HEK293 (cell line): ENCODE data around the gene CCNYL1.

Source experiments
- REPIN1 ChIP-seq: fragments of 450-650 bp; formaldehyde crosslinking; IDR thresholded peaks from 2 replicates; pipeline ENCODE4 v1.5.1; 2017; ENCODE audit warnings: missing biosample characterization, missing genetic modification characterization, low read depth
- SP3 ChIP-seq: fragments of 450-650 bp; formaldehyde crosslinking; IDR thresholded peaks from 2 replicates; pipeline ENCODE4 v1.5.1; 2016; ENCODE audit warnings: missing biosample characterization, missing genetic modification characterization
- WT1 ChIP-seq: fragments of 450-650 bp; formaldehyde crosslinking; IDR thresholded peaks from 2 replicates; pipeline ENCODE4 v1.5.1; 2016; ENCODE audit warnings: missing biosample characterization, missing genetic modification characterization
- ZBTB17 ChIP-seq: fragments of 450-650 bp; formaldehyde crosslinking; IDR thresholded peaks from 2 replicates; pipeline ENCODE4 v1.5.1; 2016; ENCODE audit warnings: missing biosample characterization, missing genetic modification characterization
- ZBTB8A ChIP-seq: fragments of 450-650 bp; formaldehyde crosslinking; IDR thresholded peaks from 2 replicates; pipeline ENCODE4 v1.5.1; 2016; ENCODE audit warnings: missing biosample characterization, missing genetic modification characterization
- ZNF214 ChIP-seq: fragments of 450-650 bp; formaldehyde crosslinking; IDR thresholded peaks from 2 replicates; pipeline ENCODE4 v1.5.1; 2017; ENCODE audit warnings: missing biosample characterization, mild to moderate bottlenecking, missing genetic modification characterization, borderline replicate concordance
- ZNF24 ChIP-seq: fragments of 450-650 bp; formaldehyde crosslinking; IDR thresholded peaks from 2 replicates; pipeline ENCODE4 v1.5.1; 2016; ENCODE audit warnings: missing biosample characterization, missing genetic modification characterization
- ZNF266 ChIP-seq: fragments of 450-650 bp; formaldehyde crosslinking; IDR thresholded peaks from 2 replicates; pipeline ENCODE4 v1.5.1; 2016; ENCODE audit warnings: missing biosample characterization, missing genetic modification characterization, low read depth
- ZNF274 ChIP-seq, 2 experiments: fragments of 200-500 bp in 1 of 2; fragments of 450-650 bp in 1 of 2; sonication (Bioruptor generic) in 1 of 2; formaldehyde crosslinking in 1 of 2; IDR thresholded peaks; 2 replicates each; pipeline versions ENCODE4 v1.5.1 to v1.6.1; 2014 to 2016; ENCODE audit warnings: borderline replicate concordance in 1 of 2, inconsistent platforms in 1 of 2, low read length in 1 of 2, missing biosample characterization in 1 of 2, missing genetic modification characterization in 1 of 2
- ZNF404 ChIP-seq: fragments of 450-650 bp; formaldehyde crosslinking; IDR thresholded peaks from 2 replicates; pipeline ENCODE4 v1.5.1; 2017; ENCODE audit warnings: missing biosample characterization, missing genetic modification characterization
- ZNF416 ChIP-seq: fragments of 450-650 bp; formaldehyde crosslinking; IDR thresholded peaks from 2 replicates; pipeline ENCODE4 v1.5.1; 2016; ENCODE audit warnings: missing biosample characterization, missing genetic modification characterization
- ZNF670 ChIP-seq: fragments of 450-650 bp; formaldehyde crosslinking; IDR thresholded peaks from 2 replicates; pipeline ENCODE4 v1.5.1; 2016; ENCODE audit warnings: missing biosample characterization, missing genetic modification characterization, low read depth
- ZNF677 ChIP-seq: fragments of 450-650 bp; IDR thresholded peaks from 2 replicates; pipeline ENCODE4 v1.5.0; 2018; ENCODE audit warnings: missing biosample characterization, mild to moderate bottlenecking, missing genetic modification characterization, moderate library complexity
- ZNF707 ChIP-seq: fragments of 450-650 bp; formaldehyde crosslinking; IDR thresholded peaks from 2 replicates; pipeline ENCODE4 v1.5.1; 2016; ENCODE audit warnings: missing biosample characterization, missing genetic modification characterization
- ZNF76 ChIP-seq: fragments of 450-650 bp; formaldehyde crosslinking; IDR thresholded peaks from 2 replicates; pipeline ENCODE4; 2016; ENCODE audit warnings: low read depth, missing biosample characterization, missing genetic modification characterization, borderline replicate concordance
- ZSCAN30 ChIP-seq: fragments of 450-650 bp; IDR thresholded peaks from 2 replicates; pipeline ENCODE4 v1.5.1; 2018; ENCODE audit warnings: missing biosample characterization, mild to moderate bottlenecking, missing genetic modification characterization, moderate library complexity
- TF ChIP-seq, protein P1 (sequence below): fragments of 450-650 bp; formaldehyde crosslinking; IDR thresholded peaks from 2 replicates; pipeline ENCODE4 v1.5.1; 2016; ENCODE audit warnings: missing biosample characterization, missing genetic modification characterization
- TF ChIP-seq, protein P2 (sequence below): fragments of 450-650 bp; formaldehyde crosslinking; IDR thresholded peaks from 2 replicates; pipeline ENCODE4 v1.5.1; 2016; ENCODE audit warnings: missing biosample characterization, missing genetic modification characterization
- TF ChIP-seq, protein P3 (sequence below): fragments of 450-650 bp; formaldehyde crosslinking; conservative IDR thresholded peaks from 2 replicates; pipeline ENCODE4 v1.5.1; 2016; ENCODE audit warnings: low read depth, missing biosample characterization, missing genetic modification characterization
- TF ChIP-seq, protein P4 (sequence below): fragments of 450-650 bp; formaldehyde crosslinking; optimal IDR thresholded peaks from 2 replicates; pipeline ENCODE3; 2016; ENCODE audit warnings: missing biosample characterization, mild to moderate bottlenecking, missing genetic modification characterization
- TF ChIP-seq, protein P5 (sequence below): fragments of 450-650 bp; formaldehyde crosslinking; IDR thresholded peaks from 2 replicates; pipeline ENCODE4 v1.5.1; 2017; ENCODE audit warnings: missing biosample characterization, missing genetic modification characterization
- TF ChIP-seq, protein P6 (sequence below): fragments of 450-650 bp; formaldehyde crosslinking; IDR thresholded peaks from 2 replicates; pipeline ENCODE4 v1.5.1; 2016; ENCODE audit warnings: missing biosample characterization, missing genetic modification characterization, low read depth

The CCNYL1 gene

DNA sequence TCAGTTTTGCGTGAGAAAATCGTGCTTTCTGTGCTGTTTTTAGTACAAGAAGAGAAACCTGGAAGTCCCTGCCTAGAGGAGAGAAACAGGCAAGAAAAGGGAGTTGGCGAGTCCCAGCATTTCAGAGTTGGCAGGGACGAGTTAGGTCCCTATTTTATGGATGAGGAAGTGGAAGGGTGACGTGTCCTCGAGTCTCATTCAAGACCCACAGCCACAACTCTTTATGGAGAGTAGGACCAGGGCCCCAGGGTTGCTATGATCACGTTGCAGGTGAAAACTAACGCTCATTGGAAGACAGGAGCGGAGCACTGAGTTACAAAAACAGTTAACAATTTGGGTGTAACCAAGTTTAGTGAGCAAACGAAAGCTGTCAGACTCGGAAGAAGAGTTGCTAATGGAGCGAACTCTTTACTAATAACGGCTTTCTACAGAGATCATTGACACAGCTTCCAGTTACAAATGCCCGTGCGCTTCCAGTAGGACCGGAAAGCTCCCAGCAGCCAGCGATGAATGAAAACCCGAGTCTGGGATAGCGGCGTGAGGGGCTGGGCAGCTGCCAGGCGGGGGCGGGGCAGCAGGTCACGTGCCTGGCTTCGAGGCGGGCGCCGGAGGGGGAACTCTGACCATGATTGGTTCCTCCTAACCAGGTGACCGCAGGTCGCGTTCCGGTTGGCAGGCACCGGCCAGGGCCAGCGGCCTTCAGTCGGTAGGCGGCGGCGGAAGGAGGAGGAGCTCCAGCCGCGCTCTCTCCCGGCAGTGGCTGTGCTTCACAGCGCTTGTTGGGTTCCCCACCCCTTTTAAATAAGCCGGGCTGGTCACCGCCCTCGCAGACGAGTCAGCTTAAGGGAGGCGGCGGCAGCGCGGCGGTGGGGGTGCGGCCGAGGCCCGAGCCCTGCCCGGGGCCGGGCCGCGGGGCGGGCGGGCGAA is at the start of gene CCNYL1 (continued):
- TF ChIP-seq, protein P1, sequence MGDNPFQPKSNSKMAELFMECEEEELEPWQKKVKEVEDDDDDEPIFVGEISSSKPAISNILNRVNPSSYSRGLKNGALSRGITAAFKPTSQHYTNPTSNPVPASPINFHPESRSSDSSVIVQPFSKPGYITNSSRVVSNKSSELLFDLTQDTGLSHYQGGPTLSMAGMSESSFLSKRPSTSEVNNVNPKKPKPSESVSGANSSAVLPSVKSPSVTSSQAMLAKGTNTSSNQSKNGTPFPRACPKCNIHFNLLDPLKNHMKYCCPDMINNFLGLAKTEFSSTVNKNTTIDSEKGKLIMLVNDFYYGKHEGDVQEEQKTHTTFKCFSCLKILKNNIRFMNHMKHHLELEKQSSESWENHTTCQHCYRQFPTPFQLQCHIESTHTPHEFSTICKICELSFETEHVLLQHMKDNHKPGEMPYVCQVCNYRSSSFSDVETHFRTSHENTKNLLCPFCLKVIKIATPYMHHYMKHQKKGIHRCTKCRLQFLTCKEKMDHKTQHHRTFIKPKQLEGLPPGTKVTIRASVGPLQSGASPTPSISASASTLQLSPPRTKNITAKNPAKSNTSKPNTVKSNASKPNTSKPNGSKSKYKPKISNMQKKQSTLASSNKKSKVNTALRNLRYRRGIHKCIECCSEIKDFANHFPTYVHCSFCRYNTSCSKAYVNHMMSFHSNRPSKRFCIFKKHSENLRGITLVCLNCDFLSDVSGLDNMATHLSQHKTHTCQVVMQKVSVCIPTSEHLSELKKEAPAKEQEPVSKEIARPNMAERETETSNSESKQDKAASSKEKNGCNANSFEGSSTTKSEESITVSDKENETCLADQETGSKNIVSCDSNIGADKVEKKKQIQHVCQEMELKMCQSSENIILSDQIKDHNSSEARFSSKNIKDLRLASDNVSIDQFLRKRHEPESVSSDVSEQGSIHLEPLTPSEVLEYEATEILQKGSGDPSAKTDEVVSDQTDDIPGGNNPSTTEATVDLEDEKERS: no peak
- TF ChIP-seq ZNF416 (tag by site-specific recombination): no peak
- TF ChIP-seq, protein P2, sequence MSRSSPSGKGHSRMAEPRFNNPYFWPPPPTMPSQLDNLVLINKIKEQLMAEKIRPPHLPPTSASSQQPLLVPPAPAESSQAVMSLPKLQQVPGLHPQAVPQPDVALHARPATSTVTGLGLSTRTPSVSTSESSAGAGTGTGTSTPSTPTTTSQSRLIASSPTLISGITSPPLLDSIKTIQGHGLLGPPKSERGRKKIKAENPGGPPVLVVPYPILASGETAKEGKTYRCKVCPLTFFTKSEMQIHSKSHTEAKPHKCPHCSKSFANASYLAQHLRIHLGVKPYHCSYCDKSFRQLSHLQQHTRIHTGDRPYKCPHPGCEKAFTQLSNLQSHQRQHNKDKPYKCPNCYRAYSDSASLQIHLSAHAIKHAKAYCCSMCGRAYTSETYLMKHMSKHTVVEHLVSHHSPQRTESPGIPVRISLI (tag by site-specific recombination): no peak
- TF ChIP-seq ZSCAN30 (tag by site-specific recombination): peak; percentile 77; the same call in 1 of the 2 replicates
- TF ChIP-seq ZNF274 (IDR thresholded peaks at IDR 0.05; ENCODE audit: low read length): no peak
- no peak for TF ChIP-seq ZNF274 (tag by site-specific recombination; IDR thresholded peaks at IDR 0.05; ENCODE audit: borderline replicate concordance)
- peak; percentile 79 for TF ChIP-seq ZBTB17 (tag by site-specific recombination)
- TF ChIP-seq SP3 (tag by site-specific recombination): peak; percentile 75; the same call in 1 of the 2 replicates
- TF ChIP-seq WT1: no peak; the same call in 1 of the 2 replicates
- TF ChIP-seq, protein P3, sequence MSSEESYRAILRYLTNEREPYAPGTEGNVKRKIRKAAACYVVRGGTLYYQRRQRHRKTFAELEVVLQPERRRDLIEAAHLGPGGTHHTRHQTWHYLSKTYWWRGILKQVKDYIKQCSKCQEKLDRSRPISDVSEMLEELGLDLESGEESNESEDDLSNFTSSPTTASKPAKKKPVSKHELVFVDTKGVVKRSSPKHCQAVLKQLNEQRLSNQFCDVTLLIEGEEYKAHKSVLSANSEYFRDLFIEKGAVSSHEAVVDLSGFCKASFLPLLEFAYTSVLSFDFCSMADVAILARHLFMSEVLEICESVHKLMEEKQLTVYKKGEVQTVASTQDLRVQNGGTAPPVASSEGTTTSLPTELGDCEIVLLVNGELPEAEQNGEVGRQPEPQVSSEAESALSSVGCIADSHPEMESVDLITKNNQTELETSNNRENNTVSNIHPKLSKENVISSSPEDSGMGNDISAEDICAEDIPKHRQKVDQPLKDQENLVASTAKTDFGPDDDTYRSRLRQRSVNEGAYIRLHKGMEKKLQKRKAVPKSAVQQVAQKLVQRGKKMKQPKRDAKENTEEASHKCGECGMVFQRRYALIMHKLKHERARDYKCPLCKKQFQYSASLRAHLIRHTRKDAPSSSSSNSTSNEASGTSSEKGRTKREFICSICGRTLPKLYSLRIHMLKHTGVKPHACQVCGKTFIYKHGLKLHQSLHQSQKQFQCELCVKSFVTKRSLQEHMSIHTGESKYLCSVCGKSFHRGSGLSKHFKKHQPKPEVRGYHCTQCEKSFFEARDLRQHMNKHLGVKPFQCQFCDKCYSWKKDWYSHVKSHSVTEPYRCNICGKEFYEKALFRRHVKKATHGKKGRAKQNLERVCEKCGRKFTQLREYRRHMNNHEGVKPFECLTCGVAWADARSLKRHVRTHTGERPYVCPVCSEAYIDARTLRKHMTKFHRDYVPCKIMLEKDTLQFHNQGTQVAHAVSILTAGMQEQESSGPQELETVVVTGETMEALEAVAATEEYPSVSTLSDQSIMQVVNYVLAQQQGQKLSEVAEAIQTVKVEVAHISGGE (tag by site-specific recombination): 0 out of 2 replicates have a peak, but pooled peaks have one; percentile 14
- TF ChIP-seq REPIN1 (tag by site-specific recombination): no peak
- TF ChIP-seq ZNF214 (tag by site-specific recombination): no peak
- TF ChIP-seq, protein P4, sequence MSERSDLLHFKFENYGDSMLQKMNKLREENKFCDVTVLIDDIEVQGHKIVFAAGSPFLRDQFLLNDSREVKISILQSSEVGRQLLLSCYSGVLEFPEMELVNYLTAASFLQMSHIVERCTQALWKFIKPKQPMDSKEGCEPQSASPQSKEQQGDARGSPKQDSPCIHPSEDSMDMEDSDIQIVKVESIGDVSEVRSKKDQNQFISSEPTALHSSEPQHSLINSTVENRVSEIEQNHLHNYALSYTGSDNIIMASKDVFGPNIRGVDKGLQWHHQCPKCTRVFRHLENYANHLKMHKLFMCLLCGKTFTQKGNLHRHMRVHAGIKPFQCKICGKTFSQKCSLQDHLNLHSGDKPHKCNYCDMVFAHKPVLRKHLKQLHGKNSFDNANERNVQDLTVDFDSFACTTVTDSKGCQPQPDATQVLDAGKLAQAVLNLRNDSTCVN (tag by site-specific recombination): no peak
- TF ChIP-seq ZBTB8A (tag by site-specific recombination): no peak
- TF ChIP-seq ZNF707 (tag by site-specific recombination): no peak
- TF ChIP-seq, protein P5, sequence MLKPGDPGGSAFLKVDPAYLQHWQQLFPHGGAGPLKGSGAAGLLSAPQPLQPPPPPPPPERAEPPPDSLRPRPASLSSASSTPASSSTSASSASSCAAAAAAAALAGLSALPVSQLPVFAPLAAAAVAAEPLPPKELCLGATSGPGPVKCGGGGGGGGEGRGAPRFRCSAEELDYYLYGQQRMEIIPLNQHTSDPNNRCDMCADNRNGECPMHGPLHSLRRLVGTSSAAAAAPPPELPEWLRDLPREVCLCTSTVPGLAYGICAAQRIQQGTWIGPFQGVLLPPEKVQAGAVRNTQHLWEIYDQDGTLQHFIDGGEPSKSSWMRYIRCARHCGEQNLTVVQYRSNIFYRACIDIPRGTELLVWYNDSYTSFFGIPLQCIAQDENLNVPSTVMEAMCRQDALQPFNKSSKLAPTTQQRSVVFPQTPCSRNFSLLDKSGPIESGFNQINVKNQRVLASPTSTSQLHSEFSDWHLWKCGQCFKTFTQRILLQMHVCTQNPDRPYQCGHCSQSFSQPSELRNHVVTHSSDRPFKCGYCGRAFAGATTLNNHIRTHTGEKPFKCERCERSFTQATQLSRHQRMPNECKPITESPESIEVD (tag by site-specific recombination): no peak
- no peak for TF ChIP-seq ZNF670 (tag by site-specific recombination)
- no peak for TF ChIP-seq ZNF404
- no peak for TF ChIP-seq ZNF24 (tag by site-specific recombination)
- TF ChIP-seq, protein P6, sequence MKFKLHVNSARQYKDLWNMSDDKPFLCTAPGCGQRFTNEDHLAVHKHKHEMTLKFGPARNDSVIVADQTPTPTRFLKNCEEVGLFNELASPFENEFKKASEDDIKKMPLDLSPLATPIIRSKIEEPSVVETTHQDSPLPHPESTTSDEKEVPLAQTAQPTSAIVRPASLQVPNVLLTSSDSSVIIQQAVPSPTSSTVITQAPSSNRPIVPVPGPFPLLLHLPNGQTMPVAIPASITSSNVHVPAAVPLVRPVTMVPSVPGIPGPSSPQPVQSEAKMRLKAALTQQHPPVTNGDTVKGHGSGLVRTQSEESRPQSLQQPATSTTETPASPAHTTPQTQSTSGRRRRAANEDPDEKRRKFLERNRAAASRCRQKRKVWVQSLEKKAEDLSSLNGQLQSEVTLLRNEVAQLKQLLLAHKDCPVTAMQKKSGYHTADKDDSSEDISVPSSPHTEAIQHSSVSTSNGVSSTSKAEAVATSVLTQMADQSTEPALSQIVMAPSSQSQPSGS (tag by site-specific recombination): no peak
- TF ChIP-seq ZNF677 (tag by site-specific recombination): no peak
- peak; percentile 38; the same call in 1 of the 2 replicates for TF ChIP-seq ZNF76 (tag by site-specific recombination)
- TF ChIP-seq ZNF266 (tag by site-specific recombination): no peak
